Activated naive CD8-positive, alpha-beta T cell treated with anti-CD3 and anti-CD28 coated beads, Interleukin-2, amount 50 U/mL, for 16 hours (primary cell): ENCODE data around the gene RBM41.

Experiments
- DNase-seq: peaks from one replicate; pipeline ENCODE4 v3.0.0-alpha.2; 2020; ENCODE audit warnings: low read depth, low spot score

RBM41 gene

GRCh38 chrX:107029752-107030151 lies 88.9 kb downstream of the RBM41 start:
- no peak for DNase-seq

DNA sequence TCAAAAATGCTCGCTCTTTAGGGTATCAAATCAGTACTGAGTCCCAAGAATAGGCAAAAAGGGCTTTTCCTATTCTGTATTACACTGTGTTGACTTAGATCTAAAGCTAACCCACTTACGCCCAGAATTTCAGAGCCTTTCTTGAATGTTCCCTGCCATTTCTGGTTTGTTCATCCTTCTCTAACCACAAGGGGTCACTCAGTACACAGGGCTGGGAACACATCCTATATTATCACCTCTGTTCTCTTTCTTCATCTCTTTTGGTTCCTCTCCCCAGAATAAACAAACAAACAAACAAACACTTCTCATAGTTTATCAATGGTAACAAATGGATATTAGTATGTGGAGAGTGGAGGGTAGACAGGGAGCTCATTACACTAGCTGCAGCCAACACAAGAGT lies 93.1 kb downstream of the RBM41 start:
- no peak for DNase-seq

DNA sequence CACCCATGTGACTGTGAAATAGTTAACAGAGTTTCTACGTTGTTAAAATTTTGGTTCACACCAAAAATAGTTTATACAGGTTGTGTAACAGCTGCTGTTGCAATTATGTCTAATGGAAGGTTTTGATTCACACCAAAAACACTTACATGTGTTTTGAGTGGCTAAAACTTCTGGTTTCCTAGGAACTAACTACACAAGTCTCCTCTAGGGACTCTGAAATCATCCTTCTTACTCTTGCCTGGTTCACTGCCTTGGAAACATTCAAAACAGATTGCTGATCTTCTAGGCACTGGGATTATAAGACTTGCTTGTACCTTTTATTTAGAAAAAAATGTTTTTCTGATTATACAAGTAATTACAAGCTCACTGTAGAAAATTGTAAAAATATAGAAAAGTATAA lies 103.7 kb downstream of the RBM41 start:
- no peak for DNase-seq
